Upper lobe of left lung (tissue), 6 donors: ENCODE results near the gene NWD2. TPM values are rescaled to one million over a fixed set of nuclear protein-coding genes. Genes with fewer than 3 reads are reported as not detected.
"Not testable (repeated sequence)": the region's sequence is repeated elsewhere in the genome, so short reads cannot be mapped to it uniquely, and the experiment has no call there.

Source experiments
- ATAC-seq, 2 donors: fragments of 200-7000 bp; cut with Tn5 transposase; one replicate each; pipeline ENCODE4 v1.9.1; 2022; ENCODE audit warnings: mild to moderate bottlenecking in 2 of 2, moderate library complexity in 2 of 2; ENCODE audit not compliant: low FRiP score in 2 of 2
- DNase-seq, 2 donors: peaks; one replicate each; pipeline ENCODE4 v3.0.0-alpha.2; 2019 to 2020
- H3K27ac ChIP-seq, 4 donors: fragments of 200-600 bp; sonication (generic); one replicate each; pipeline ENCODE4 v1.5.1; 2016 to 2019
- H3K27me3 ChIP-seq, 4 donors: fragments of 200-600 bp; sonication (generic); one replicate each; pipeline ENCODE4 v1.5.1; 2017 to 2019
- H3K36me3 ChIP-seq, 4 donors: fragments of 200-600 bp; sonication (generic); one replicate each; pipeline ENCODE4 v1.5.1; 2016 to 2019
- H3K4me1 ChIP-seq, 4 donors: fragments of 200-600 bp; sonication (generic); one replicate each; pipeline ENCODE4 v1.5.1; 2018 to 2019
- H3K4me3 ChIP-seq, 4 donors: fragments of 200-600 bp; sonication (generic); one replicate each; pipeline ENCODE4 v1.5.1; 2017 to 2019; ENCODE audit warnings: mild to moderate bottlenecking in 2 of 4, moderate library complexity in 1 of 4
- H3K9me3 ChIP-seq, 4 donors: fragments of 200-600 bp; sonication (generic); one replicate each; pipeline ENCODE4 v1.5.1; 2018 to 2019
- EP300 ChIP-seq, 4 donors: sonication (generic); formaldehyde crosslinking; IDR thresholded peaks; one replicate each; pipeline ENCODE4 v1.5.1; 2017; ENCODE audit warnings: antibody characterized with exemption in 4 of 4, control low read depth in 2 of 4
- POLR2A ChIP-seq, 4 donors: fragments of 450-650 bp; IDR thresholded peaks; one replicate each; pipeline ENCODE4 v1.5.1; 2016 to 2017; ENCODE audit warnings: antibody characterized with exemption in 4 of 4, mild to moderate bottlenecking in 2 of 4
- POLR2AphosphoS5 ChIP-seq, 2 donors: sonication (generic); formaldehyde crosslinking; IDR thresholded peaks; one replicate each; pipeline ENCODE4 v1.5.1; 2017; ENCODE audit warnings: antibody characterized with exemption in 2 of 2
- WGBS, 2 donors: methylation state at CpG; one replicate each; pipeline ENCODE4 v1.1.5; 2017 to 2018; 5-methylcytosine and 5-hydroxymethylcytosine counted together
- total RNA-seq, 6 donors: library from RNA; depleted of rRNA in 4 of 6; stranded (reverse); fragments of >200 nt in 4 of 6; gene quantifications; one replicate each; pipeline versions ENCODE4 v1.1.0 to v1.2.1, GENCODE V29; 2016 to 2021
- TF ChIP-seq, protein P1 (sequence below), 6 experiments: fragments of 450-650 bp in 4 of 6; fragments of 200-600 bp in 2 of 6; sonication (generic) in 2 of 6; IDR thresholded peaks; one replicate each; pipeline ENCODE4 v1.5.1; 2016 to 2019; ENCODE audit warnings: antibody characterized with exemption in 6 of 6
- donor health status: DM: no; HTN: no; CAD: no; lungs with moderate emphysema.
- donor health status: DM: no; HTN: yes; CAD: no; lungs with severe emphysema.

NWD2 gene, protein sequence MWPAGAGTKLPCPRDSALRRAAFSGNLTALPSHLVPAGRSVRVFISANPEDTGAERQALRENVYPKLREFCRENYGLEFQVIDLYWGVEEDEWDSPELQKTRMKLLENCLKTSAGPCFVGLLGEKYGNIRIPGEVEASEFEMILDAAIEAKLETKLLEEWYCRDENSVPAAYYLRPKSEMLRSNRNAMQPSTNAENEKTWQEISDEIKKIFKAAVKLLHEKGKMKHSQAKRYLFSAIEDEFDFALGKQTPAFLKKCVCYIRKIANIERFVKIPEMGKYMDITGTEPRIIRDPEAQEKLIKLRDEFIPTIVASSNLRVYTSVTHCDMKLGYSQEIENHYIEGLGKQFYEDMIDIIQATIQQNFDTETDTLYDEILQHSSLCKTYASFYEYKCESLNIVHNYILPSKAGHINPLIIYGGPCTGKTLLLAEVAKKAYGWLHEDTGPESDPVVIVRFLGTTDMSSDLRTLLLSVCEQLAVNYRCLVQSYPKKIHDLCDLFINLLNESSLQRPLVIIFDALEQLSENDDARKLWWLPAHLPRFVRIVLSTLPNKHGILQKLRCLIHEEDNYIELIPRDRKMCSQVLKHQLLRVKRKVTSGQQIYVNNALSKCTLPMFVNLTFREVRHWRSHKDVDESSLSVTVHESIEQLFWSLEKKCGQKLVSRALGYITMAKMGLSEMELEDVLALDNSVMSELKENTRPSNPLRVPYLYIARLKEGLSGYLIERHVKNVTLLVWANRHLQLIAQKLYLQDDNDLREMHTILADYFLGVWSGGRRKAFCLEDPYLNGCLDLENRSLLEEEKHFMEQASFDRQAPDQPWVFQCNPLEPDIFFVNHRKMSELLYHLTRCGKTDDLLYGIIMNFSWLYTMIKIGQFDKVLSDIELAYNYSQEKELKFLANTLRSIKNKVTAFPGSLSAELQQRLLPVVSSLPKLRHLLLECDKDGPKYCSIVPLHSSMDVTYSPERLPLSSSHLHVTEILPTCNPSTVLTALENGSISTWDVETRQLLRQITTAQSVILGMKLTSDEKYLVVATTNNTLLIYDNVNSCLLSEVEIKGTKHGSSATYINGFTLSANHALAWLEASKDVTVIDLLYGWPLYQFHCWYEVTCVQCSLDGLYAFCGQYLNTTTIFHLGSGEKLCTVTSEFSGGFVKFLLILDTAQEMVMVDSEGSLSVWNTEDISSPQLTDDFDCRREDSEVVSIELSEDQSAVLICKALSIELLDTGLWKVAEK (N-terminal part only)
- total RNA-seq: not detected

DNA sequence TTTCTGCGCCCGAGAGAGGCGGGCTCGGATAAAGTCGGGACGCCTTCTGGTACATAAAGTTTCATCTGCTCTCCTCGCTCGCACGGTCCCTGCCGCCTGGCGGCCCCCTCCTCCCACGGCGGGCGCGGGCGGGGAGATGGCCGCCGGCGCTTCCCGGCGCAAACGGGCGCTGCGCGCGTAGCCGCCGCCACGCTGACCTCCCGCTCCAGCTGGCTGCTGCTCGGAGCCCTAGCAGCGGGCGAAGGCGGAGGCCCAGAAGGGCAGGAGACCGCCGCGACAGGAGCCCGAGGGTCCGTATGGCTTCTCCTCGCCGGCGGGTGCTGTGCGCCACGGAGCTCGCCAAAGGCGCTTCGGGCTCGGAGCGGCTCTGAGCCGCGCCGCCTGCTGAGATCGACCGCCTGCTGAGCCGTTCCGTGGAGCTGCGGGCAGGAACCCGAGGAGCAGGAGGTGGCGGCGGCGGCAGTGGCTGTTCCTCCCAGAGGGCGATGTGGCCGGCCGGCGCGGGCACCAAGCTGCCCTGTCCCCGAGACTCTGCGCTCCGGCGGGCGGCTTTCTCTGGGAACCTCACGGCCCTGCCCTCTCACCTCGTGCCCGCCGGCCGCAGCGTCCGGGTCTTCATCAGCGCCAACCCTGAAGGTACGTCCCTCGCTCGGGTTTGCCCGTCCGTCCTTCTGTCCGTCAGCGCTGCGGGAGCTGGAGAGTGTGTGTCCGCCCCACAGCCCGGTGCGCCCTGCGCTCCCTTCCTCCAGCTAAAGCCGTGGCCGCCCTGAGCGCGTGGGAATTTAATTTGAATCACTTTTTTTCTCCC, at the start of gene NWD2:
Gene NWD2 (plus strand): TSS at position 161 of the 808 bp plus-strand sequence. CDS start 325 bp downstream, at position 486.
- DNase-seq (peak in 1 of 2 donors; percentile 82), ATAC-seq (peak in 1 of 2 donors; percentile 27)
- 4% methylated on average over 27 to 54 of the region's 95 CpGs for WGBS, 2 donors
- Histone ChIP-seq H3K4me3 (peak within 1 kb of the TSS in 2 of 4 donors; percentile 20), H3K27me3 (peaks cover 0 to 28% (median 8%) of the 10 kb centered on the region in 4 donors), H3K36me3 (no peaks in the 10 kb centered on the region), H3K9me3 (no peaks in the 10 kb centered on the region), H3K4me1 (peaks cover 6 to 19% (median 7%) of the 10 kb centered on the region in 4 donors), H3K27ac (no peak within 1 kb of the TSS)
- no peak for TF ChIP-seq POLR2A (IDR thresholded peaks at IDR 0.05)
- no peak for TF ChIP-seq EP300 (IDR thresholded peaks at IDR 0.05)
- no peak for TF ChIP-seq POLR2AphosphoS5 (IDR thresholded peaks at IDR 0.05)

DNA sequence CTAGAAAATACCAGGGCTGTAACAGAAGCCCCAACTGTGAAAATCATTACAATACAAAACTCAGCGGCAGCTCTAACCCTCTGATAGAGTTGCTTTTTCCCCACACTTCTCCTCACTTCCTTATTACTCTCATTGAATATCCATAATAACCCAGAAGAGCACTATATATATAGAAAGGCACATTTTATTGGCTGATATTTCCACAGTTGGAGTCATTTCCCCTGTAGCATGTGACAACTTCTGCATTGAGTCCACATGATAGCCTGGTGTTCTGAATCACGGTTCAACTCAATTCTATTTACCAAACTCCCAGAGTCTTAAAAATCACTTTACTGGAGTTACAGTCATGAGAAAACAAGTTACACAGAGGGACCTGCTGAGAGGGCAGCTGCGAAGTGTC, 46.6 kb upstream of the NWD2 start:
- DNase-seq: no peak
- TF ChIP-seq, protein P1, sequence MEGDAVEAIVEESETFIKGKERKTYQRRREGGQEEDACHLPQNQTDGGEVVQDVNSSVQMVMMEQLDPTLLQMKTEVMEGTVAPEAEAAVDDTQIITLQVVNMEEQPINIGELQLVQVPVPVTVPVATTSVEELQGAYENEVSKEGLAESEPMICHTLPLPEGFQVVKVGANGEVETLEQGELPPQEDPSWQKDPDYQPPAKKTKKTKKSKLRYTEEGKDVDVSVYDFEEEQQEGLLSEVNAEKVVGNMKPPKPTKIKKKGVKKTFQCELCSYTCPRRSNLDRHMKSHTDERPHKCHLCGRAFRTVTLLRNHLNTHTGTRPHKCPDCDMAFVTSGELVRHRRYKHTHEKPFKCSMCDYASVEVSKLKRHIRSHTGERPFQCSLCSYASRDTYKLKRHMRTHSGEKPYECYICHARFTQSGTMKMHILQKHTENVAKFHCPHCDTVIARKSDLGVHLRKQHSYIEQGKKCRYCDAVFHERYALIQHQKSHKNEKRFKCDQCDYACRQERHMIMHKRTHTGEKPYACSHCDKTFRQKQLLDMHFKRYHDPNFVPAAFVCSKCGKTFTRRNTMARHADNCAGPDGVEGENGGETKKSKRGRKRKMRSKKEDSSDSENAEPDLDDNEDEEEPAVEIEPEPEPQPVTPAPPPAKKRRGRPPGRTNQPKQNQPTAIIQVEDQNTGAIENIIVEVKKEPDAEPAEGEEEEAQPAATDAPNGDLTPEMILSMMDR (IDR thresholded peaks at IDR 0.05): no peak
- TF ChIP-seq POLR2AphosphoS5 (IDR thresholded peaks at IDR 0.05): no peak
- no peak for TF ChIP-seq POLR2A (IDR thresholded peaks at IDR 0.05)
- TF ChIP-seq EP300 (IDR thresholded peaks at IDR 0.05): no peak
- Histone ChIP-seq H3K9me3 (no peaks in the 10 kb centered on the region), H3K27ac (no peak overlapping the region), H3K36me3 (no peaks in the 10 kb centered on the region), H3K27me3 (no peaks in the 10 kb centered on the region), H3K4me3 (no peak overlapping the region), H3K4me1 (no peaks in the 10 kb centered on the region)
- 65 to 78% methylated on average over 3 of the region's 3 CpGs for WGBS, 2 donors
- no peak for ATAC-seq

DNA sequence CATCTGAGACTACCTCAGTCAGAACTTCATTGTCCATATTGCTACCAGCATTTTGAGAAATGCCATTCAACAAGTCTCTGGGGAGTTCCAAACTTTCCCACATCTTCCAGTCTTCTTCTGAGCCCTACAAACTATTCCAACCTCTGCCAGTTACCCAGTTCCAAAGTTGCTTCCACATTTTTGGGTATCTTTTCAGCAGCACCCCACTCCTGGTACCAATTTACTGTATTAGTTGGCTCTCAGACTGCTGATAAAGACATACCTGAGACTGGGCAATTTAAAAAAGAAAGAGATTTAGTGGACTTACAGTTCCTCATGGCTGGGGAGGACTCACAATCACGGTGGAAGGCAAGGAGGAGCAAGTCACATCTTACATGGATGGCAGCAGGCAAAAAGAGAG, 39.8 kb upstream of the NWD2 start:
- H3K27me3 ChIP-seq, H3K4me1 ChIP-seq, H3K27ac ChIP-seq, H3K4me3 ChIP-seq, DNase-seq, H3K36me3 ChIP-seq, ATAC-seq: not testable (repeated sequence)
- peaks cover 0 to 18% (median 5%) of the 10 kb centered on the region in 4 donors for H3K9me3 ChIP-seq
- WGBS, 2 donors: 79 to 89% methylated on average over 1 of the region's 1 CpG

DNA sequence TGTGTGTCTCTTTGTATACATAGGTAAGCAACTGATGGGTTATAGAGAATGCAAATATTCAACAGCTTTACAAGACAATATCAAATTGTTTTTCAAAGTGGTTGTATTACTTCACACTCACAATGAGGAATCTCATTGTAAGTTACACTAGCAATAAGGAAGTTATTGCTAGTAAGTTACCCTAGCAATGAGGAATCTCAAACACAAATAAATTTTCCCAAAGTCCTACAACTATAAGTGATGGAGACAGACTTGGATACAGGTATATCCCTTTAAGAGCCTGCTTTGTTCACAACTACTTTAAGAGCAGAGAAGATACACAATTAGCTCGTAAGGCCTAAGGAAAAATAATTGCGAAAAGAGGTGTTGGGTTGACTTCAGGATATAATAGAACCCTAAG, 28.3 kb upstream of the NWD2 start:
- no peak overlapping the region for H3K27ac ChIP-seq
- no peaks in the 10 kb centered on the region for H3K36me3 ChIP-seq
- no peak overlapping the region for H3K4me3 ChIP-seq
- no peaks in the 10 kb centered on the region for H3K27me3 ChIP-seq
- H3K9me3 ChIP-seq: no peaks in the 10 kb centered on the region
- 87 to 90% methylated on average over 2 of the region's 2 CpGs for WGBS, 2 donors
- no peaks in the 10 kb centered on the region for H3K4me1 ChIP-seq
- no peak for ATAC-seq
- TF ChIP-seq POLR2AphosphoS5 (IDR thresholded peaks at IDR 0.05): no peak
- TF ChIP-seq POLR2A (IDR thresholded peaks at IDR 0.05): no peak
- TF ChIP-seq, protein P1 (IDR thresholded peaks at IDR 0.05): no peak
- TF ChIP-seq EP300 (IDR thresholded peaks at IDR 0.05): no peak
- no peak for DNase-seq

DNA sequence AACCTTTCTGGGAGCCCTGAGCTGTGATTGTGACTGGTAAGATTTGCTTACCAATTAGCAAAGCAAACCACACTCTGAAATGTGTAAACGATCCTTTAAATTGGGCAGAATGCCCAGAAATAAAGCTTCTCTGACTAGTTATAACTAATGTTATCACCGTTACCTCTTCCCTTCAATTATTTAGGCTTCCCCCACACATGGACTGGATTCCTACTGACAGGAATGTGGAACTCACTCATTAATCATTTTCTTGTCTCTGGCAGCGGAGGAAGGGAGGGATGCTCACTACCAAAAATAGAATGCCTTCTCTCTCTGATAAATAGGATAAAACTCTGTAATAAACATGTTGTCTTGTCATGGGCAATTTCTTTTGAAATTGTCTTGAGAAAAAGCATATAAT, 25.3 kb upstream of the NWD2 start:
- 30% methylated on average over 3 of the region's 3 CpGs for WGBS, 2 donors
- H3K27ac ChIP-seq: no peak overlapping the region
- H3K36me3 ChIP-seq: no peaks in the 10 kb centered on the region
- TF ChIP-seq EP300 (IDR thresholded peaks at IDR 0.05) (no peak), POLR2A (IDR thresholded peaks at IDR 0.05) (no peak), POLR2AphosphoS5 (IDR thresholded peaks at IDR 0.05) (no peak)
- TF ChIP-seq, protein P1 (IDR thresholded peaks at IDR 0.05): no peak
- DNase-seq (no peak), ATAC-seq (no peak)
- H3K4me1 ChIP-seq: no peaks in the 10 kb centered on the region
- H3K4me3 ChIP-seq: no peak overlapping the region
- H3K9me3 ChIP-seq: no peaks in the 10 kb centered on the region
- no peaks in the 10 kb centered on the region for H3K27me3 ChIP-seq
